Esophagus muscularis mucosa (tissue), 4 donors: ENCODE results near the gene WDR27. TPM values are rescaled to one million over a fixed set of nuclear protein-coding genes. Genes with fewer than 3 reads are reported as not detected.
A peak's percentile ranks its signal among the peaks of the same experiment; 100 is the strongest.

Experiments used
- DNase-seq: peaks from one replicate; pipeline ENCODE4 v3.0.0-alpha.2; 2017; ENCODE audit errors: extremely low spot score
- H3K27ac ChIP-seq, 4 donors: fragments of 200-600 bp; sonication (generic); replicated peaks in 1 of 4; 1 replicate in 3 of 4; 2 replicates in 1 of 4; pipeline ENCODE4 v1.5.1; 2016 to 2019; ENCODE audit warnings: mild to moderate bottlenecking in 1 of 4
- H3K27me3 ChIP-seq, 4 donors: fragments of 200-600 bp; sonication (generic); one replicate each; pipeline versions ENCODE4 v1.5.1 to v1.6.0; 2016 to 2019
- H3K36me3 ChIP-seq, 4 donors: fragments of 200-600 bp; sonication (generic); one replicate each; pipeline ENCODE4 v1.5.1; 2016 to 2019
- H3K4me1 ChIP-seq, 4 donors: fragments of 200-600 bp; sonication (generic); one replicate each; pipeline ENCODE4 v1.5.1; 2016 to 2019
- H3K4me3 ChIP-seq, 4 donors: fragments of 200-600 bp; sonication (generic); 1 replicate in 2 of 4; 2 replicates in 2 of 4; pipeline ENCODE4 v1.5.1; 2016 to 2019; ENCODE audit warnings: mild to moderate bottlenecking in 4 of 4, moderate library complexity in 1 of 4
- H3K9me3 ChIP-seq, 4 donors: fragments of 200-600 bp; sonication (generic); 1 replicate in 3 of 4; 2 replicates in 1 of 4; pipeline ENCODE4 v1.5.1; 2016 to 2019
- EP300 ChIP-seq: sonication (generic); formaldehyde crosslinking; IDR thresholded peaks from one replicate; pipeline ENCODE4 v1.6.1; 2017; ENCODE audit warnings: antibody characterized with exemption
- POLR2A ChIP-seq: fragments of 450-650 bp; IDR thresholded peaks from one replicate; pipeline ENCODE4 v1.6.1; 2017; ENCODE audit warnings: antibody characterized with exemption, moderate library complexity, mild to moderate bottlenecking, low read depth
- POLR2AphosphoS5 ChIP-seq, 2 donors: sonication (generic); formaldehyde crosslinking; IDR thresholded peaks; one replicate each; pipeline ENCODE4 v1.6.1; 2017; ENCODE audit warnings: antibody characterized with exemption in 2 of 2
- WGBS: methylation state at CpG from one replicate; pipeline ENCODE4 v1.1.5; 2018; 5-methylcytosine and 5-hydroxymethylcytosine counted together
- intact Hi-C: fragments of 100-400 bp; cut with DNase I; formaldehyde crosslinking; loops from one replicate; pipeline ENCODE4 v1.15.1; 2023
- total RNA-seq, 4 donors: library from RNA; depleted of rRNA; stranded (reverse); fragments of >200 nt; gene quantifications; one replicate each; pipeline versions ENCODE4 v1.1.0 to v1.2.1, GENCODE V29; 2016
- TF ChIP-seq, protein P1 (sequence below), 3 experiments: fragments of 200-600 bp in 2 of 3; fragments of 450-650 bp in 1 of 3; sonication (generic) in 2 of 3; IDR thresholded peaks; one replicate each; pipeline ENCODE4 v1.5.1; 2017 to 2019; ENCODE audit warnings: antibody characterized with exemption in 3 of 3, mild to moderate bottlenecking in 2 of 3, moderate library complexity in 1 of 3

WDR27 gene
- total RNA-seq, 4 donors from 2014 or later: 9.3 to 18.4 (median 14.4) TPM

- intact Hi-C loops: no loop called here
- H3K27me3 ChIP-seq: no peaks in the 10 kb centered on the region
- H3K4me1 ChIP-seq: peaks cover 0 to 17% (median 10%) of the 10 kb centered on the region in 4 donors
- H3K9me3 ChIP-seq: no peaks in the 10 kb centered on the region
- no peak overlapping the region for H3K4me3 ChIP-seq
- no peak for DNase-seq
- H3K27ac ChIP-seq: peak overlapping the region; percentile 0 to 63 (median 30)
- TF ChIP-seq, protein P1, sequence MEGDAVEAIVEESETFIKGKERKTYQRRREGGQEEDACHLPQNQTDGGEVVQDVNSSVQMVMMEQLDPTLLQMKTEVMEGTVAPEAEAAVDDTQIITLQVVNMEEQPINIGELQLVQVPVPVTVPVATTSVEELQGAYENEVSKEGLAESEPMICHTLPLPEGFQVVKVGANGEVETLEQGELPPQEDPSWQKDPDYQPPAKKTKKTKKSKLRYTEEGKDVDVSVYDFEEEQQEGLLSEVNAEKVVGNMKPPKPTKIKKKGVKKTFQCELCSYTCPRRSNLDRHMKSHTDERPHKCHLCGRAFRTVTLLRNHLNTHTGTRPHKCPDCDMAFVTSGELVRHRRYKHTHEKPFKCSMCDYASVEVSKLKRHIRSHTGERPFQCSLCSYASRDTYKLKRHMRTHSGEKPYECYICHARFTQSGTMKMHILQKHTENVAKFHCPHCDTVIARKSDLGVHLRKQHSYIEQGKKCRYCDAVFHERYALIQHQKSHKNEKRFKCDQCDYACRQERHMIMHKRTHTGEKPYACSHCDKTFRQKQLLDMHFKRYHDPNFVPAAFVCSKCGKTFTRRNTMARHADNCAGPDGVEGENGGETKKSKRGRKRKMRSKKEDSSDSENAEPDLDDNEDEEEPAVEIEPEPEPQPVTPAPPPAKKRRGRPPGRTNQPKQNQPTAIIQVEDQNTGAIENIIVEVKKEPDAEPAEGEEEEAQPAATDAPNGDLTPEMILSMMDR (IDR thresholded peaks at IDR 0.05): no peak
- no peak for TF ChIP-seq EP300
- no peak for TF ChIP-seq POLR2A
- TF ChIP-seq POLR2AphosphoS5 (IDR thresholded peaks at IDR 0.05): no peak
- no peaks in the 10 kb centered on the region for H3K36me3 ChIP-seq
- WGBS: 75% methylated on average over 3 of the region's 3 CpGs
Observed at GRCh38 chr6:169589293-169589692, 112.5 kb downstream of the WDR27 start.

- Histone ChIP-seq H3K9me3 (no peaks in the 10 kb centered on the region), H3K4me1 (peaks cover 0 to 17% (median 10%) of the 10 kb centered on the region in 4 donors), H3K27ac (no peak overlapping the region), H3K4me3 (no peak overlapping the region), H3K27me3 (no peaks in the 10 kb centered on the region), H3K36me3 (no peaks in the 10 kb centered on the region)
- TF ChIP-seq EP300 (no peak), POLR2AphosphoS5 (IDR thresholded peaks at IDR 0.05) (no peak), POLR2A (no peak)
- TF ChIP-seq, protein P1 (IDR thresholded peaks at IDR 0.05): no peak
- 95% methylated on average over 5 of the region's 5 CpGs for WGBS
- intact Hi-C loops: no loop called here
- DNase-seq: no peak
Observed at GRCh38 chr6:169587975-169588374, 113.9 kb downstream of the WDR27 start.

DNA sequence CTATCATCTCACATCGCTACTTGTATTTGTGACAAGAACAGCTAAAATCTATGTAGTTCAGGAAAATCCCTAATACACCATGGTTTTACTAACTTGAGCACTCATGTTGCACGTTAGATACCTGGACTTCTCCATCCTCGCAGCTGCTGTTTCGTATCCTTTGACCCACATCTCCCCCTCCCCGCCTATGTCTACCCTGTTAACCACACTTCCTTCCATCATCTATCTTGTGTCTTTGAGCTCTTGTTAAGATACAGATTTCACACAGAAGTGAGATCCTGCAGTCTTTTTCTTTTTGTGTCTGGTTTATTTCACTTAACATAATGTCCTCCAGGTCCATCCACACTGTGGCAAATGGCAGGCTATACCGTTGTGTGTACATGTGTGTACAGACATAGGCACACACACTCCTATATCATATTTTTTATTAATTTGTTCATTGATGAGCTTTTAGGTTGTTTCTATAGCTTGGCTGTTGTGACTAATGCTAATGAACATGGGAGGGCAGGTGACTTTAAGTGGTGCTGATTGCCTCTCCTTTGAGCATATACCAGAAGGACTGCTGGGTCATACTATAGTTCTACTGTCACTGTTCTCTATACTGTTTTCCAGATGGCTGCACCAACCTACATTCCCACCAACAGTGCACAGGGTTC lies 117.8 kb downstream of the WDR27 start:
- no peak for DNase-seq
- no peak for TF ChIP-seq EP300
- TF ChIP-seq, protein P1 (IDR thresholded peaks at IDR 0.05): no peak
- no peak for TF ChIP-seq POLR2AphosphoS5 (IDR thresholded peaks at IDR 0.05)
- WGBS: 78% methylated on average over 6 of the region's 6 CpGs

GRCh38 chr6:169579407-169580111 lies 122.3 kb downstream of the WDR27 start:
- H3K36me3 ChIP-seq: peaks cover 0 to 16% (median 0%) of the 10 kb centered on the region in 4 donors
- H3K4me1 ChIP-seq: no peaks in the 10 kb centered on the region
- intact Hi-C loops: no loop called here
- WGBS: 91% methylated on average over 7 of the region's 7 CpGs
- H3K27me3 ChIP-seq: no peaks in the 10 kb centered on the region
- no peaks in the 10 kb centered on the region for H3K9me3 ChIP-seq
- TF ChIP-seq, protein P1 (IDR thresholded peaks at IDR 0.05): no peak
- TF ChIP-seq EP300 (no peak), POLR2AphosphoS5 (IDR thresholded peaks at IDR 0.05) (no peak), POLR2A (no peak)
- no peak overlapping the region for H3K27ac ChIP-seq
- no peak for DNase-seq
- H3K4me3 ChIP-seq: no peak overlapping the region

More for the DNA sequence above, 117.8 kb downstream of the WDR27 start:
- Histone ChIP-seq H3K4me3 (no peak overlapping the region), H3K27me3 (no peaks in the 10 kb centered on the region), H3K36me3 (peaks cover 0 to 11% (median 0%) of the 10 kb centered on the region in 4 donors), H3K27ac (no peak overlapping the region), H3K9me3 (no peaks in the 10 kb centered on the region), H3K4me1 (peaks cover 0 to 6% (median under 1%) of the 10 kb centered on the region in 4 donors)
- intact Hi-C loops: no loop called here
